K562 (cell line): Measurements from ENCODE around the gene CBFA2T3. TPM values are rescaled to one million over a fixed set of nuclear protein-coding genes. Genes with fewer than 3 reads are reported as not detected.

Experiments
- ARID2 ChIP-seq: fragments of 450-650 bp; IDR thresholded peaks from 2 replicates; pipeline ENCODE4 v1.6.1; 2017; ENCODE audit warnings: antibody characterized with exemption, mild to moderate bottlenecking
- C11orf30 ChIP-seq: fragments of 450-650 bp; IDR thresholded peaks from 2 replicates; pipeline ENCODE4 v1.6.1; 2016; ENCODE audit warnings: low read depth, mild to moderate bottlenecking
- CCAR2 ChIP-seq: fragments of 200-400 bp; formaldehyde crosslinking; IDR thresholded peaks from 2 replicates; pipeline ENCODE4 v1.6.1; 2017; ENCODE audit warnings: mild to moderate bottlenecking, low read depth, low read length
- E2F3 ChIP-seq: fragments of 250-450 bp; sonication (Bioruptor Pico); IDR thresholded peaks from 2 replicates; pipeline ENCODE4 v1.4.0; 2020; ENCODE audit warnings: mild to moderate bottlenecking
- ESRRB ChIP-seq: fragments of 250-450 bp; sonication (Bioruptor Pico); IDR thresholded peaks from 2 replicates; pipeline ENCODE4 v1.5.0; 2020; ENCODE audit warnings: mild to moderate bottlenecking, moderate library complexity, borderline replicate concordance
- FOXK1 ChIP-seq: sonication (generic); formaldehyde crosslinking; IDR thresholded peaks from 2 replicates; pipeline ENCODE4 v1.8.0; 2022; ENCODE audit warnings: missing genetic modification reagents, mild to moderate bottlenecking, borderline replicate concordance
- KLF1 ChIP-seq: fragments of 450-650 bp; IDR thresholded peaks from 2 replicates; pipeline ENCODE4 v1.6.1; 2016; ENCODE audit warnings: missing genetic modification characterization, missing compliant biosample characterization
- MECOM ChIP-seq: fragments of 250-450 bp; sonication (Bioruptor Pico); IDR thresholded peaks from 2 replicates; pipeline ENCODE4 v1.8.0; 2022; ENCODE audit warnings: inconsistent platforms
- MED1 ChIP-seq: sonication (generic); formaldehyde crosslinking; IDR thresholded peaks from 2 replicates; pipeline ENCODE4 v1.8.1; 2023; ENCODE audit warnings: missing genetic modification reagents, borderline replicate concordance
- NR0B1 ChIP-seq: fragments of 450-650 bp; IDR thresholded peaks from one replicate; pipeline ENCODE4 v1.6.1; 2018; ENCODE audit warnings: mild to moderate bottlenecking, moderate library complexity; ENCODE audit not compliant: partially characterized antibody
- PBX2 ChIP-seq, 2 experiments: IDR thresholded peaks in 1 of 2; conservative IDR thresholded peaks in 1 of 2; 2 replicates each; pipeline ENCODE4 v1.6.1; 2016; ENCODE audit warnings: low read depth in 2 of 2, mild to moderate bottlenecking in 1 of 2, missing compliant biosample characterization in 1 of 2, missing genetic modification characterization in 1 of 2, moderate library complexity in 1 of 2
- POLR2H ChIP-seq: IDR thresholded peaks from 2 replicates; pipeline ENCODE4 v1.6.1; 2016; ENCODE audit warnings: missing genetic modification characterization, low read depth, mild to moderate bottlenecking, control low read depth, missing compliant biosample characterization, moderate library complexity
- SMAD2 ChIP-seq: fragments of 150-350 bp; IDR thresholded peaks from 2 replicates; pipeline ENCODE4 v1.6.1; 2014; ENCODE audit warnings: low read depth, mild to moderate bottlenecking, low read length
- SMARCB1 ChIP-seq: IDR thresholded peaks from 2 replicates; pipeline ENCODE4 v1.6.1; 2011; ENCODE audit warnings: improper control_type of control experiment, low read depth; ENCODE audit not compliant: insufficient read length
- SNAPC5 ChIP-seq: fragments of 250-450 bp; sonication (Bioruptor Pico); IDR thresholded peaks from 2 replicates; pipeline ENCODE4 v1.8.0; 2021; ENCODE audit warnings: moderate library complexity, mild to moderate bottlenecking, inconsistent platforms
- SRF ChIP-seq, 2 experiments: fragments of 250-450, 450-650 bp in 1 of 2; sonication (Bioruptor Pico) in 1 of 2; sonication (generic) in 1 of 2; formaldehyde crosslinking; IDR thresholded peaks; 2 replicates each; pipeline versions ENCODE4 v1.5.0 to v1.5.1; 2020 to 2022; ENCODE audit warnings: mild to moderate bottlenecking in 1 of 2, missing genetic modification reagents in 1 of 2
- STAT5A ChIP-seq: IDR thresholded peaks from 2 replicates; pipeline ENCODE4 v1.6.1; 2012; ENCODE audit warnings: low read length, inconsistent platforms, borderline replicate concordance
- TFAP4 ChIP-seq: sonication (generic); formaldehyde crosslinking; IDR thresholded peaks from 2 replicates; pipeline ENCODE4 v1.8.0; 2022; ENCODE audit warnings: missing genetic modification reagents, mild to moderate bottlenecking, moderate library complexity, borderline replicate concordance
- ZBTB12 ChIP-seq: fragments of 250-450 bp; sonication (Bioruptor Pico); IDR thresholded peaks from 2 replicates; pipeline ENCODE4 v1.4.0; 2020
- ZNF23 ChIP-seq: fragments of 250-450 bp; sonication (Bioruptor Pico); IDR thresholded peaks from 2 replicates; pipeline ENCODE4 v1.4.0; 2020; ENCODE audit warnings: mild to moderate bottlenecking
- ZNF280B ChIP-seq: fragments of 250-450 bp; sonication (Bioruptor Pico); IDR thresholded peaks from 2 replicates; pipeline ENCODE4 v1.5.1; 2021; ENCODE audit warnings: mild to moderate bottlenecking
- polyA plus RNA-seq, 8 experiments: library from polyadenylated mRNA; depleted of rRNA in 4 of 8; stranded (reverse) in 5 of 8; unstranded in 3 of 8; fragments of >200 nt; fragmentation: Nextera tagmentation in 2 of 8; fragmentation: Illumina TruSeq in 1 of 8; extraction: Ambion mirVana in 2 of 8; extraction: Trizol in 1 of 8; gene quantifications; 2 replicates each; pipeline versions ENCODE4 v1.2.1 to v1.2.3, GENCODE V29; 2011 to 2014; ENCODE audit warnings: inconsistent platforms in 1 of 8, missing spikeins in 1 of 8
- total RNA-seq, 7 experiments: library from RNA; depleted of rRNA in 6 of 7; stranded (reverse); fragments of >200 nt in 6 of 7; fragmentation: Illumina TruSeq in 2 of 7; extraction: Trizol in 2 of 7; gene quantifications; 2 replicates each; pipeline versions ENCODE4 v1.2.1 to v1.2.3, GENCODE V29; 2011 to 2021; ENCODE audit warnings: low replicate concordance in 1 of 7

CBFA2T3 gene
- total and polyA plus RNA-seq, 9 of the 15 experiments (the other 6 are each of a cell fraction or from before 2014, with no cell fraction given): 2.3 to 145 (median 6.7) TPM

GRCh38 chr16:89026121-89026612 is 49.2 kb upstream of the CBFA2T3 start (continued):
- TF ChIP-seq SNAPC5 (CRISPR knock-in tag) (no peak), PBX2 (CRISPR knock-in tag; IDR thresholded peaks at IDR 0.05; ENCODE audit: low read depth) (no peak), PBX2 (tag; conservative IDR thresholded peaks at IDR 0.05; ENCODE audit: low read depth) (peak; percentile 91), SMARCB1 (no peak), MECOM (CRISPR knock-in tag) (0 out of 2 replicates have a peak, but pooled peaks have one; percentile 34), NR0B1 (no peak), ESRRB (CRISPR knock-in tag) (no peak), TFAP4 (CRISPR knock-in tag) (no peak), SRF (CRISPR knock-in tag; IDR thresholded peaks at IDR 0.05) (no peak), ZNF23 (CRISPR knock-in tag) (no peak), SMAD2 (no peak), ARID2 (no peak), MED1 (CRISPR knock-in tag) (no peak), KLF1 (tag) (no peak), ZNF280B (no peak), POLR2H (tag) (no peak), ZBTB12 (CRISPR knock-in tag) (no peak), E2F3 (CRISPR knock-in tag) (no peak), C11orf30 (peak; percentile 93), FOXK1 (no peak), STAT5A (peak; percentile 77), CCAR2 (no peak)
